ENCODE measurements around the gene WDR5B. TPM values are rescaled to one million over a fixed set of nuclear protein-coding genes. Genes with fewer than 3 reads are reported as not detected.

Gene WDR5B
- total and polyA plus RNA-seq, 4 donors = 1.8 to 3.7 (median 2.0) TPM

GRCh38 chr3:122407946-122408345 lies 7.9 kb downstream of the WDR5B start:
- TF ChIP-seq NR2F2 (IDR thresholded peaks at IDR 0.05) (no peak), REST (IDR thresholded peaks at IDR 0.05) (no peak), RXRA (IDR thresholded peaks at IDR 0.05) (no peak), GABPA (IDR thresholded peaks at IDR 0.05 in 1 of 2, conservative IDR thresholded peaks at IDR 0.05 in 1 of 2) (no peak), HNF4A (conservative IDR thresholded peaks at IDR 0.05) (no peak), TAF1 (conservative IDR thresholded peaks at IDR 0.05) (no peak), FOXA1 (IDR thresholded peaks at IDR 0.05) (no peak), MAX (IDR thresholded peaks at IDR 0.05) (no peak), CTCF (IDR thresholded peaks at IDR 0.05; ENCODE audit: low read depth, low read length, missing input control) (no peak)
- no peaks in the 10 kb centered on the region for H3K27me3 ChIP-seq (ENCODE audit: control insufficient read depth in 4 of 4, insufficient read depth in 4 of 4, low read length in 3 of 4)
- H3K36me3 ChIP-seq (ENCODE audit: control insufficient read depth in 4 of 4, insufficient read depth in 3 of 4, low read depth in 1 of 4, low read length in 3 of 4) = peaks cover 2 to 46% (median 42%) of the 10 kb centered on the region in 4 donors
- DNase-seq (ENCODE audit: low spot score) = no peak
- H3K9me3 ChIP-seq (ENCODE audit: control insufficient read depth in 4 of 4, low read length in 3 of 4) = no peaks in the 10 kb centered on the region
- no peak overlapping the region for H3K9ac ChIP-seq (ENCODE audit: low read depth in 1 of 2, low read length in 2 of 2)
- H3K4me1 ChIP-seq (ENCODE audit: control insufficient read depth in 4 of 4, insufficient read depth in 4 of 4, low read length in 3 of 4) = peaks cover 0 to 6% (median under 1%) of the 10 kb centered on the region in 4 donors
- 80% methylated on average over 1 of the region's 1 CpG for WGBS
- no peak overlapping the region for H3K4me3 ChIP-seq (ENCODE audit: low read depth in 1 of 3, low read length in 3 of 3)
- H3K27ac ChIP-seq (ENCODE audit: low read depth in 1 of 2, low read length in 2 of 2) = no peak overlapping the region

GRCh38 chr3:122406198-122406597 lies 9.7 kb downstream of the WDR5B start:
- Histone ChIP-seq H3K36me3 (ENCODE audit: control insufficient read depth in 4 of 4, insufficient read depth in 3 of 4, low read depth in 1 of 4, low read length in 3 of 4) (peaks cover 2 to 48% (median 44%) of the 10 kb centered on the region in 4 donors), H3K27ac (ENCODE audit: low read depth in 1 of 2, low read length in 2 of 2) (peak overlapping the region in 1 of 2 donors; percentile 29), H3K27me3 (ENCODE audit: control insufficient read depth in 4 of 4, insufficient read depth in 4 of 4, low read length in 3 of 4) (no peaks in the 10 kb centered on the region), H3K9ac (ENCODE audit: low read depth in 1 of 2, low read length in 2 of 2) (no peak overlapping the region), H3K9me3 (ENCODE audit: control insufficient read depth in 4 of 4, low read length in 3 of 4) (no peaks in the 10 kb centered on the region), H3K4me1 (ENCODE audit: control insufficient read depth in 4 of 4, insufficient read depth in 4 of 4, low read length in 3 of 4) (peaks cover 0 to 6% (median 0%) of the 10 kb centered on the region in 4 donors), H3K4me3 (ENCODE audit: low read depth in 1 of 3, low read length in 3 of 3) (no peak overlapping the region)
- WGBS = 96% methylated on average over 4 of the region's 4 CpGs
- no peak for TF ChIP-seq MAX (IDR thresholded peaks at IDR 0.05)
- peak; percentile 63 to 91 for TF ChIP-seq JUND (IDR thresholded peaks at IDR 0.05)
- peak; percentile 20 for TF ChIP-seq SP1 (IDR thresholded peaks at IDR 0.05)
- TF ChIP-seq FOXA1 (IDR thresholded peaks at IDR 0.05) = no peak
- no peak for TF ChIP-seq RAD21 (IDR thresholded peaks at IDR 0.05)
- peak; percentile 62 to 69 for TF ChIP-seq HNF4A (conservative IDR thresholded peaks at IDR 0.05)
- TF ChIP-seq REST (IDR thresholded peaks at IDR 0.05) = no peak
- no peak for TF ChIP-seq ZBTB33 (IDR thresholded peaks at IDR 0.05)
- peak; percentile 76 for TF ChIP-seq ATF3 (IDR thresholded peaks at IDR 0.05)
- TF ChIP-seq HNF4G (IDR thresholded peaks at IDR 0.05) = peak; percentile 10
- no peak for DNase-seq (ENCODE audit: low spot score)
